NCI-H69 (cell line): Measurements from ENCODE around the gene RPH3AL.
"Not testable (repeated sequence)": the region's sequence is repeated elsewhere in the genome, so short reads cannot be mapped to it uniquely, and the experiment has no call there.

Experiments
- DNase-seq: peaks from one replicate; lab custom pipeline; 2025; lab: John Stamatoyannopoulos, UW

The RPH3AL gene

GRCh38 chr17:224576-224975 is 128.0 kb downstream of the RPH3AL start:
- not testable (repeated sequence) for DNase-seq

- DNase-seq: no peak
These were observed 128.7 kb downstream of the RPH3AL start for GRCh38 chr17:223723-224471.

GRCh38 chr17:222172-222571 is 130.4 kb downstream of the RPH3AL start:
- no peak for DNase-seq

GRCh38 chr17:219696-220095 is 132.9 kb downstream of the RPH3AL start:
- no peak for DNase-seq

DNA sequence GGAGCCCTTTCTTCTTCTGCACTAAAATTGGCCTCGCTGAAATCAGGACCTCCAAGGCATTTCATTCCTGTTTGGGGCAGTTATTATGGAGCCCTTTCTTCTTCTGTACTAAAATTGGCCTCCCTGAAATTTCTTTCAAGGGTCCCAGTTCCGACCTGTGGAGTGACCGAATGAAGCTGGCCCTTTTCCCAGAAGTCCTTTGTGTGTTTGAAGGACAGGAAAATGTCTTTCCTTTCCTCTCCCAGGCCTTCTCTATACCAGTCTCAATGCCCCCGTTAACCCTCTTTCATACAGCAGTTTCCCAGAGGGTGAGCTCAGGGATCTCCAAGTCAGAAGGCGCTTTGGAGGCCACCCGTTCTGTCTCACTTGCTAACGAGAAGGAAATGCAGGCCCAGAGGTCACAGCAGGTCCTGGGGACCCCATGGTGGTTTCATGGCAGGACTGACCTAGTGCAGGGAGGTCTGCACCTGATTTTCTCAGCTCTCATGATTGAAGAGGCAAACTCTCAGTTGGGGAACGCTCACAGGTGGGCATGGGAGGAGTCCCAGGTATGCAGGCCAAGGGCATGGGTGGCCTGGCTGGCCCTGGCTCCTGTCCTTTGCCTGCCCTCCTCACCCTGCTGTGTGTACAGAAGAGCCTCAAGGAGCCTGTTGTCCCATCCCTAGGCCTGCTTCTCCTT is 134.0 kb downstream of the RPH3AL start:
- DNase-seq: no peak

GRCh38 chr17:216625-217024 is 136.0 kb downstream of the RPH3AL start:
- DNase-seq: no peak

GRCh38 chr17:215563-216478 is 136.8 kb downstream of the RPH3AL start:
- not testable (repeated sequence) for DNase-seq

DNA sequence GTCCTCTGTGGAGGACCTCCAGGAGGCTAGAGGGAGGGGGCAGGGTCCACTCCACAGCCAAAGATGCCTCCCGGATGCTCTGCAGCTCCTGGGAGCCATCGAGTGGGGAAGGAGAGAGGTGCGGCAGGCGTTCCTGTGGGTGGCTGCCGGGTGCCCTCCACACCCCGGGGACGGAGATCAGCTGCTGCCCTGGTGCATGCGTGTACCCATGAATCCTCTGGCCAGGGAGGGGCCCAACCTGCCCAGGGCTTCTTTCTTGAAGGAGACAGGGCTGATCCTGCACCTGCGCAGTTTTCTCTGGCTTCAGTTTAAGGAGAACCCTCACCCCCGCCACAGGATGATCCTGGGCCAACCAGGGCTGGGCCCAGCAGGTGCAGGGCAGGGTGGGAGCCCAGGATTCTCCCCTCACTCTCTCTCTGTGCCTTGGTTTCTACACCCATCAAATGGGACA is 137.7 kb downstream of the RPH3AL start:
- no peak for DNase-seq

DNA sequence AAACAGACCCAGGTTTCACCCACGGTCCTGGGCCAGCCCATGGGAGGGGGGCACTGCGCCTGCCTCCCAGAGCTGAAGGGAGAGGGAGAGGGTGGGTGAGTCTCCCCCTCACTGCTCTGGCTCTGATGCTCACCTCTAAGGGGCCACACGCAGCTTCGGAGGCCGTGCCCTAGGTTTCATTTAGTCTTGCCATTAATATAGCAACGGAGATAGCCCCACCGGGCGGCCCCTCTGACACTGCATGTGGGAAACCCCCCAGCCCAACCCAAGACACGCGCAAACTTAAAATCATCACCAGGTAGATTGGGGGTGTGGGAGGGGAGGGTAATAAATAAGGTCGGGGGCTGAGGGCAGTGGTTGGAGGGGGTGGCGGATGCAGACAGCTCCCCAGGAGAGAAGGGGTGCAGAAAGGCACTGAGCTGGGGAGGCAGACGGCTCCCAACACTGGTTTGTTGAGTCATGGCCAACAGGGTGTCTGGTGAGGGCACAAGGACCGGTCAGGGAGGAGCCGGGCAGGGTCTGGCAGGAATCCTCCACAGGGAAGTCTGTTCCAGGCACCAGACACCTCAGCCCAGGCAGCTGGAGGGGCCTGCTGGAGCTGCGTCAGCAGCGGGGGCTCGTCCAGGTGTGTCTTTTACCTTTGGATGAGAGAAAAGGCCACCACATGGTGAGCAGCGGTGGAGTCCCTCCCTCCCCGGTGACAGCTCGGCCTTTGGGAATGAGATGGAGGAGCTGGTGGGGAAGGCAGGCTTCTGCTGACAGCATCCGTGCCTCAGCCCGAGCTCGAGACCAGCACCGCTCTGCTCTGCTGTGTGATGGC is 139.1 kb downstream of the RPH3AL start:
- DNase-seq: no peak

GRCh38 chr17:210402-210801 is 142.2 kb downstream of the RPH3AL start:
- no peak for DNase-seq

DNA sequence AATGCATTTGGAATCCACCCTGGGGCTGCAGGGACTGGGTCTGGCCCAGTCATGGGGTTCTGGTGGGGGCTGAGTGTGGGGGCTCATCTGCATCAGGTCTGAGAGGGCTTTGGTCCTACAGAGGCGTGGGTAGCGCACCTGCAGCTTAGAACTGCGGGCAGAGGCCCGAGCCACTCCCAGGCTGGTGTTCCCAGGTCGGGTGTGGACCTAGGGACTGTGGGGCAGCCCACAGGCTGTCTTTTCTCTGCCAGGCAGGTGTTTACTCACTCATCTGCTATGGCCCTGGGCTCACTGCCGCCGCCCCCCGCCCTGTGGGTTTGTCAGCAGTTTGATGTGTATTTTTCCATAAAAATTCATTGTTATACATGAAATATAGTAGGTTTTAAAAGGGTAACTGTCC is 144.2 kb downstream of the RPH3AL start:
- no peak for DNase-seq

DNA sequence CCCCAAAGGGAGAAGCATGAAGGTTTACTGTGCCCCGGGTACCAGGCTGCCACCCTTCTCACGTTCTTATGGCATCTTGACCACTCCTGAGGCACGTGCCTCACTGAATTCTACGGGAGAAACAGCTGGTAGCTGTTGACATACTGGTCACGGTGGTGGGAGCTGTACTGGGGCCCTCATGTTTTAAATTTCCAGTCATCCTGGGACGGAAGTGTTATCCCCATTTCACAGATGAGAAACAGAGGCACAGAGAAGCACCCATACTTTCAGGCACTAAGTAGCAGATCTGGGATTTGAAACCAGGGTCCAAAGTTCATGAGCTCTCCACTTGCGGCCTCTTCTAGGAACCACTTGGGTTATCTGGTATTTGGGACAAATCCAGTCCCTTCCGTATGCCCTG is 144.8 kb downstream of the RPH3AL start:
- no peak for DNase-seq

GRCh38 chr17:206941-207560 is 145.6 kb downstream of the RPH3AL start:
- no peak for DNase-seq

GRCh38 chr17:206484-206883 is 146.1 kb downstream of the RPH3AL start:
- DNase-seq: not testable (repeated sequence)

DNA sequence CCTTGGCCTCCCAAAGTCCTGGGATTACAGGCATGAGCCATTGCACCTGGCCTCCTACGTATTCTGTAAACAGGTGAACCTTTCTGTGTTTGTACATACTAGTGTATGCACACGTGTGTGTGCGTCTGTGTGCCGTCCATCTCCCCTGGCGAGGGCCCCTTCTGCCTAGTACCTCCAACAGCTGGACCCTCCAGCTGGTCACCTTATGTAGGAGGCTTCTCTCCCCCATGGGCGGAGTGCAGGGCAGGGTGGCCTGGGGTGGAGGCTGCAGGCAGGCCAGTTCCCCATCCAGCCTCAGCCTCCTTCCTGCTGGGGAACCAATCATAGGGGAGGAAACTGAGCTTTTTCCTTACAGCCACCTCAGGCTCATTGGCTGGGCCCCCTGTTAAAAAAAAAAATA is 146.8 kb downstream of the RPH3AL start:
- DNase-seq: no peak

DNA sequence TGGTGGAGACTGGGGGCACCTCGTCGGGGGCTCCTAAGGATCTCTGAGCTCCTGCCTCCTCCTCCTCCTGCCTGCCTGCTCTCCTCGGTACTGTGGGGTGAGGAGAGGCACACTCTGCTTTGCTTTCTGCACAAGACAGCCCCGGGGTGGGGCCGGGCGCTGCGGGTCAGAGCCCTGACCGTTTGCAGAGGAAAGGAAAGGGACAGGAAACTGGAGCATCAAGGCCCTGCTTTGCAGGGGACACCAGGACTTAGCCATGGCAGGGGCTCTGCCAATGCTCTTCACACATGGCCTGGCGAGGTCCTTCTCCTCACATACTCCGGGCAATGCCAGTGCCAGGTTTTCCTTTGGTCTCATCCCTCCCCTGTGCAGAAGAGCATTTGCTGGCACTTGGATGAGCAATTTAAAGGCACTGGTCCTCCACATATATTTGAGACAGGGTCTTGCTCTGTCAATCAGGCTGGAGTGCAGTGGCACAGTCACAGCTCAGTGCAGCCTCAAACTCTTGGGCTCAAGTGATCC is 147.4 kb downstream of the RPH3AL start:
- DNase-seq: no peak

DNA sequence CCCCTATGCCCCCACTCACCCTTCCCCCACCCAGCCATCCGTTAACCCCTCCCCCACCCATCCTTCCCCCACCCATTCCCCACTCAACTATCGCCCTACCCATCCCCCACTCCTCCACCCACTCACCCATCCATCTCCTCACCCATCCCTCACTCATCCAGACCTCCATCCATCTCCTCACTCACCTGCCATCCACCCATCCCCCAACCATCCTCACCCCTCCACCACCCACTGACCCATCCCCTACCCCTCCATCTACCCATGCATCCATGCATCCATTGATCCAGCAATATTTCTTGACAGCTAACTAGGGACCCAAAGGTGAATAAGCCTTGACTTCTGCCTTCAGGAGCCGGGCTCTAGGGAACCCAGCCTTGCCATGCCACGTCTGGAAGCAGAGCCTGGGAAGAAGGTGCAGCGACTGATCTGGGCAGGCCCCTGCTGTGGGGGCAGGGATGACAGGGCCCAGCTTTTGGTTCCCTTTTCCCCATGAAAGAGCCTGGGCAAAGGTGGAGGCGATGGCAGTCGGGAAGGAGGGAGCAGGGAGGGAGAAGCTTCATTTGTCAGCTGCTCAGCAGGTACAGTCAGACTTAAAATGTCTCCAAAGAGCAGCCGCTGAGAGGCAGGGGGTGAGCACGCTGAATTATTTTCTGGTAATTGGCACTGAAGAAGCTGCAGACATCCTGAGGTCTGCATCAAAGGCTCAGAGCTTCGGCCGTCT is 148.0 kb downstream of the RPH3AL start:
- no peak for DNase-seq

- no peak for DNase-seq
These were observed 150.1 kb downstream of the RPH3AL start for GRCh38 chr17:202501-202951.

DNA sequence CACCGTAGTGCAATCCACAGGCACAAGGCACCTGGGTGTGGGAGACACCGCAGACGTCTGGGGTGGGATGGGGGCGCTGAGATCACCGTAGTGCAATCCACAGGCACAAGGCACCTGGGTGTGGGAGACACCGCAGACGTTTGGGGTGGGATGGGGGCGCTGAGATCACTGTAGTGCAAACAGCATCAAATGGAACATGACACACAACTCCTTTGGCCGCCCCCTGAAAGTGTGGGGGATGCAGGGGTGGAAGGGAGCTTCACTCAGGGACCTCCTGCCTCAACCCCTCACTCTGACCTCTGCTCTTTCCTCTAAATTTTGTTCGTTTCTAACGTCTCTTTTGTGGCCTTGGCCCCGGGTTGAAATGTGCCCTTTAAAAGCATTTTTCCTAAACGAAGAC is 150.9 kb downstream of the RPH3AL start:
- not testable (repeated sequence) for DNase-seq

GRCh38 chr17:201257-201656 is 151.3 kb downstream of the RPH3AL start:
- not testable (repeated sequence) for DNase-seq
